ENCODE measurements around the gene ANKRA2.

DNA sequence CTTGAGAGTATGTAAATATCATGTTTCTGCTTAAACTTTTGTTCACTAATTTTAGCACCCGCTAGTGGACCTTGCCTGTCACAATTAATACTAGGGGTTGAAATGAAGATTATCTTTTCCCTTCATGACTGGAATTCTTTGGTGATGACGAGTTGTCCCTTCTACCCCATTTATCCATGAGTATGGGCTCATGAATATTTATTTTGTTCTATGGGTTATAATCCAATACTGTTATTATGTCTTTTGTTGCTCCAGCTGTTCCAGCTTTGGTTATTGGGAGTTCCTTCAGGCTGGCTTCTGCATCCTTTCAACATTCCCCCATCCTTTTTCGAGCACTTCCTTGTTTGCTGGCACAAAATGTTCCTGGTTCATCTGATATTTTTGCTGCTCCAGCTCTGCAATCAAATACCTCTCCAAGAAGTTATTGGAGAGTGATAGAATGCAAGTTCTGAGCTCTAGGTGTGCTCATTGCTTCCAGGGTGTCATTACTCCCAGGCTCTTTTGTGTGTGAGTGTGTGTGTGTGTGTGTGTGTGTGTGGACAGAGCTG lies 40.8 kb upstream of the ANKRA2 start:
- no peak for TF ChIP-seq CTCF (conservative IDR thresholded peaks at IDR 0.05 in 1 of 2, IDR thresholded peaks at IDR 0.05 in 1 of 2; ENCODE audit: extremely low read depth in 1 of 2, insufficient read depth in 1 of 2, low read depth in 1 of 2, low read length in 2 of 2)
- TF ChIP-seq EZH2 (IDR thresholded peaks at IDR 0.05; ENCODE audit: borderline replicate concordance, low read length) = no peak
